GM06990 (cell line): ENCODE measurements around the gene DOP1A.

Source experiments
- DNase-seq: peaks from one replicate; pipeline ENCODE4 v3.0.0-alpha.2; 2011; ENCODE audit not compliant: insufficient read length; ENCODE audit errors: extremely low read depth
- H3K27me3 ChIP-seq: replicated peaks from 2 replicates; pipeline ENCODE4 v1.6.0; 2011; ENCODE audit warnings: low read length; ENCODE audit not compliant: control insufficient read depth, insufficient read depth
- H3K36me3 ChIP-seq: 2 replicates; pipeline ENCODE4 v1.5.1; 2011; ENCODE audit warnings: low read length; ENCODE audit not compliant: control insufficient read depth, insufficient read depth
- H3K4me3 ChIP-seq: replicated peaks from 2 replicates; pipeline ENCODE4 v1.5.1; 2011; ENCODE audit warnings: low read depth, mild to moderate bottlenecking, control low read depth, low read length
- CTCF ChIP-seq: IDR thresholded peaks from 2 replicates; pipeline ENCODE4 v1.5.1; 2011; ENCODE audit warnings: low read length, control low read depth, mild to moderate bottlenecking, inconsistent platforms; ENCODE audit not compliant: insufficient read depth, poor library complexity, severe bottlenecking

Gene DOP1A

DNA sequence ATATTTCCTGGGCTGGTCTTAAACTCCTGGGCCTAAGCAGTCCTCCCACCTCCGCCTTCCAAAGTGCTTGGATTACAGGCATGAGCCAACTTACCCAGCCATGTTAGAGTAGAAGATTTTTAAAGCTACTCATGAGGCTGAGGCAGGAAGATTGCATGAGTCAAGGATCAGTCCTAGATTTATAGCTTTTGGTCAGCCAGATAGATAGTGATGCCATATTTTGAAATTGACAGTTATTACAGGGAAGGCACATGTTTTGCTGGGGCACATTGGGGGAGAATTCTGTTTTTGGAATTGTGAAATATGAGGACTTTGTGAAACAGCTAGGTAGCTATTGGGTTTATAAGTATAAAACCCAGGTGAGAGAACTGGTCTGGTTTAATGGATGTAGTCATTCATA lies 40.9 kb downstream of the DOP1A start:
- no peaks in the 10 kb centered on the region; the same call in 1 of the 2 replicates for H3K36me3 ChIP-seq
- TF ChIP-seq CTCF: no peak
- no peak for DNase-seq

DNA sequence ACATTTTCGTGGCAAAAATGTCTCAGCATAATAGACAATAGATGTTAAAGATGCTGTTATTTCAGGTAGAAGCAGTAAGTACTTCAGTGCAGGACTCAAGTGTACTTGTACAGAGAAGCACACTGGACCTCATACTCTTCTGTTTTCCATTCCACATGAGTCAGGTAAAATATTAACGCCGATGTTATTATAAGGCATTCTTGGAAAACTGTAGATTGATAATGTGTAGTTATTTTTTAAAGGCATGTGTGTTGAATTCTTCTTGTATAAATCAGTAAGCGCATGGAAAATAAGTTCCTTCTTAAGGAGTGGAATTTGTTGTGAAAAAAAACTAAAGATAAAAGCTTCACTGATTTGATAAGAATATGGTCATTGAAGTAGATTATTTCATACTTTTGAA lies 45.8 kb downstream of the DOP1A start:
- TF ChIP-seq CTCF: no peak
- no peaks in the 10 kb centered on the region; the same call in 1 of the 2 replicates for H3K36me3 ChIP-seq
- H3K4me3 ChIP-seq: no peak overlapping the region
- no peaks in the 10 kb centered on the region for H3K27me3 ChIP-seq
- no peak for DNase-seq

More for the DNA sequence above, 40.9 kb downstream of the DOP1A start:
- no peak overlapping the region for H3K4me3 ChIP-seq
- H3K27me3 ChIP-seq: no peaks in the 10 kb centered on the region

DNA sequence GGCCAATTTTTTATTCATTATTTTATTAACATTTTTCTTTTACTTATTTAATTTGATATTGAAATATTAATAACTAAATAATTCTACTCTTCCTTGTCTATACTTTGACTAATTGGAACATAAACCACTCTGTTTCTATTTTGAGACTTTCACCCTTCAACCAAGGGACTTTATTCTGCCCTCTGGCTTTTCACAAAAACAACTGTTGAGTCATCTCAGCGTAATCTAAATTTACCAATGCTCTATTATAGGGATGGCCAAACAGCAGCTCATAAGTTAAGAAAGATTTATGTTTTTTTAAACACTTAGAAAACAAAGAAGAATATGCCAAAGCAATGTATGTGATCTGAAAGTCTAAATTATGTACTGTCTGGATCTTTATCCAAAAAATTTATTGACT lies 46.7 kb downstream of the DOP1A start:
- H3K4me3 ChIP-seq: no peak overlapping the region
- no peak for DNase-seq
- H3K27me3 ChIP-seq: no peaks in the 10 kb centered on the region
- no peak for TF ChIP-seq CTCF
- no peaks in the 10 kb centered on the region; the same call in 1 of the 2 replicates for H3K36me3 ChIP-seq

GRCh38 chr6:83117802-83118201 lies 50.3 kb downstream of the DOP1A start:
- no peak overlapping the region for H3K4me3 ChIP-seq
- DNase-seq: no peak
- no peak for TF ChIP-seq CTCF
- H3K36me3 ChIP-seq: peaks cover 2% of the 10 kb centered on the region; the same call in 1 of the 2 replicates
- H3K27me3 ChIP-seq: no peaks in the 10 kb centered on the region

DNA sequence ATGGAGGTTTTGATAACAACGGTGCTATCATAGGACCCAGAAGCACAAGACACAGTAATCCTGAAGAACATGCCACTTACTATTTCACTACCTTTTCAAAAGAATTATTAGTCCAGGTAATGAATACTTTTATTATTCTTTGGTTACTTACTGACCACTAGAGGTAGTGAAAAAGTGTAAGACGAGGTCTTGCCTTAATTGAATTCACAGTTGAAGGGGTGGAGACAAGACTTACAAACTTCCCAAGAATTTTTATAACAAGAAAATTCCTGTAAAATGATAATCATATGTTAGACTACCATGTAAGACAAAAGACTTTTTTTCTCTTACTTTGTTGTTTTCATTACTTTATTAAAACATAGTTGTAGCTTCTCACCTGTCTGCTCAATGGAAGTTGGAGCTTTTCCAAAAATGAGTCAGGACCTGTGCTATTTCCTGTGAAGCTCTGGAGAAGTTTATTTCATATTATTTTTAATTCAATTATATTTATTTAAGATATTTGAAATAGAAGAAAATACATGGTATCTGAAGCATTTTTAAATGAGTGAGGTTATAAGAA lies 52.4 kb downstream of the DOP1A start:
- TF ChIP-seq CTCF: no peak
- no peak for DNase-seq
- no peaks in the 10 kb centered on the region for H3K27me3 ChIP-seq
- no peak overlapping the region for H3K4me3 ChIP-seq
- peaks cover 3% of the 10 kb centered on the region for H3K36me3 ChIP-seq

DNA sequence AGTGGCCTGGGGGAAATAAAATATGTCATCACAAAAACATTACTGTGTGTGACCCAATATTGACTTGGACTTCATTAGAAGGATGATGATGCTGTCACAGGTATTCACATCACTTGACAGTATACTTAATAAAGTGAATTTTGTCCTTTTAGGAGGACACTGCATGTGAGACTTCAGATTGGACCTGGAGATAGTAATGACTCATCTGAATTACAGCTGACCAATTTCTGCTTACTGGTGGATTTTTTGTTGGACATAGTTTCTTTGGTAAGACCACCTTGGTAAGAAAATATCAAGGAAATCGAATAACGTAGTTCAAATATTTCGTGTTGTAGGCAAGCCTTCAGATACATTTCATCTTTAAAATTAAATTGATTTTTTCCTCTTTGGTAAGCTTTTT lies 57.1 kb downstream of the DOP1A start:
- TF ChIP-seq CTCF: no peak
- H3K36me3 ChIP-seq: peaks cover 13% of the 10 kb centered on the region

More for the DNA sequence above, 57.1 kb downstream of the DOP1A start:
- H3K4me3 ChIP-seq: no peak overlapping the region
- H3K27me3 ChIP-seq: no peaks in the 10 kb centered on the region
- DNase-seq: no peak
